ENCODE measurements around the gene INSRR. TPM values are rescaled to one million over a fixed set of nuclear protein-coding genes. Genes with fewer than 3 reads are reported as not detected.

Gene INSRR
- total and polyA plus RNA-seq, 2 of the 4 experiments (the other 2 are of a cell fraction), result not detected

GRCh38 chr1:156802421-156802935 is 56.4 kb downstream of the INSRR start:
- CTCF ChIA-PET, result interaction anchor here (0.6 kb wide), 1 partner anchor 126 kb away, joined by 4 read pairs; no protein-coding TSS in a partner anchor
- Histone ChIP-seq H3K23ac (ENCODE audit: low read depth, low read length) (no peak overlapping the region), H3K4me3 (ENCODE audit: insufficient read depth, low read depth, low read length) (no peak overlapping the region), H2BK5ac (ENCODE audit: low read depth, low read length, poor library complexity, severe bottlenecking) (no peak overlapping the region), H3K9ac (ENCODE audit: low read depth, low read length) (no peak overlapping the region), H2AK5ac (ENCODE audit: low read depth, low read length) (no peak overlapping the region), H2AFZ (replicated peaks; ENCODE audit: low read length, poor library complexity) (no peak overlapping the region), H2AK9ac (replicated peaks; ENCODE audit: low read depth, low read length, poor library complexity) (no peak overlapping the region), H4K5ac (ENCODE audit: low read depth, low read length) (no peak overlapping the region), H2BK20ac (ENCODE audit: low read depth, low read length) (no peak overlapping the region), H4K91ac (ENCODE audit: insufficient read depth, low read depth, low read length) (no peak overlapping the region), H2BK15ac (ENCODE audit: low read depth, low read length) (no peak overlapping the region), H3K4me2 (ENCODE audit: low read depth, low read length) (no peak overlapping the region), H4K20me1 (ENCODE audit: insufficient read depth, low read length) (peaks cover 39% of the 10 kb centered on the region; the same call in 1 of the 2 replicates), H3K4me1 (ENCODE audit: control insufficient read depth, insufficient read depth, low read length) (peaks cover 13% of the 10 kb centered on the region), H3K79me1 (ENCODE audit: low read depth in 1 of 2, low read length in 2 of 2) (peaks cover 0 to 8% of the 10 kb centered on the region in 2 experiments; a peak in 1 of 4 replicates), H3K36me3 (ENCODE audit: control insufficient read depth, insufficient read depth, low read length) (peaks cover 25% of the 10 kb centered on the region), H3K14ac (replicated peaks; ENCODE audit: low read depth, low read length) (no peak overlapping the region), H3K27me3 (ENCODE audit: control insufficient read depth, insufficient read depth, low read length) (peaks cover 4% of the 10 kb centered on the region; the same call in 1 of the 2 replicates), H3K56ac (ENCODE audit: extremely low read depth, insufficient read depth, low read length) (no peak overlapping the region), H3K4ac (ENCODE audit: low read depth, low read length) (no peak overlapping the region), H3K27ac (ENCODE audit: insufficient read depth, low read length) (no peak overlapping the region), H4K8ac (ENCODE audit: low read depth in 2 of 2, low read length in 2 of 2) (no peak overlapping the region), H2BK120ac (ENCODE audit: low read depth, low read length) (no peak overlapping the region), H3K9me1 (ENCODE audit: insufficient read depth, low read length) (0 out of 2 replicates have a peak, but pooled peaks cover 8% of the 10 kb centered on the region), H3K9me3 (ENCODE audit: control insufficient read depth, insufficient read depth, low read length) (no peaks in the 10 kb centered on the region), H3K18ac (ENCODE audit: low read depth, low read length) (no peak overlapping the region)
- POLR2A ChIA-PET (ENCODE audit: unreplicated experiment), result no interaction called here
- no peak for ATAC-seq (ENCODE audit: low read depth)
- intact Hi-C loops (cut with micrococcal nuclease), result no loop called here
- in situ Hi-C loops (cut with MboI; ENCODE audit: low sequenced_read_pairs), result no loop called here
- dilution Hi-C loops (cut with HindIII; ENCODE audit: low sequenced_read_pairs, unreplicated experiment), result no loop called here
- no peak for TF ChIP-seq CHD1 (IDR thresholded peaks at IDR 0.05; ENCODE audit: low read depth, low read length)
- TF ChIP-seq MXI1 (IDR thresholded peaks at IDR 0.05; ENCODE audit: borderline replicate concordance, low read depth, low read length), result no peak
- TF ChIP-seq MAFK (IDR thresholded peaks at IDR 0.05; ENCODE audit: low read depth, low read length), result no peak
- TF ChIP-seq CEBPB (IDR thresholded peaks at IDR 0.05; ENCODE audit: low read depth, low read length), result no peak
- TF ChIP-seq FOS (IDR thresholded peaks at IDR 0.05; ENCODE audit: low read depth, low read length), result no peak
- no peak for TF ChIP-seq POLR2A (IDR thresholded peaks at IDR 0.05; ENCODE audit: low read depth, low read length)
- TF ChIP-seq, protein P1, sequence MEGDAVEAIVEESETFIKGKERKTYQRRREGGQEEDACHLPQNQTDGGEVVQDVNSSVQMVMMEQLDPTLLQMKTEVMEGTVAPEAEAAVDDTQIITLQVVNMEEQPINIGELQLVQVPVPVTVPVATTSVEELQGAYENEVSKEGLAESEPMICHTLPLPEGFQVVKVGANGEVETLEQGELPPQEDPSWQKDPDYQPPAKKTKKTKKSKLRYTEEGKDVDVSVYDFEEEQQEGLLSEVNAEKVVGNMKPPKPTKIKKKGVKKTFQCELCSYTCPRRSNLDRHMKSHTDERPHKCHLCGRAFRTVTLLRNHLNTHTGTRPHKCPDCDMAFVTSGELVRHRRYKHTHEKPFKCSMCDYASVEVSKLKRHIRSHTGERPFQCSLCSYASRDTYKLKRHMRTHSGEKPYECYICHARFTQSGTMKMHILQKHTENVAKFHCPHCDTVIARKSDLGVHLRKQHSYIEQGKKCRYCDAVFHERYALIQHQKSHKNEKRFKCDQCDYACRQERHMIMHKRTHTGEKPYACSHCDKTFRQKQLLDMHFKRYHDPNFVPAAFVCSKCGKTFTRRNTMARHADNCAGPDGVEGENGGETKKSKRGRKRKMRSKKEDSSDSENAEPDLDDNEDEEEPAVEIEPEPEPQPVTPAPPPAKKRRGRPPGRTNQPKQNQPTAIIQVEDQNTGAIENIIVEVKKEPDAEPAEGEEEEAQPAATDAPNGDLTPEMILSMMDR (conservative IDR thresholded peaks at IDR 0.05; ENCODE audit: low read depth, low read length), result no peak
- TF ChIP-seq RFX5 (IDR thresholded peaks at IDR 0.05; ENCODE audit: low read depth, low read length), result no peak
- BruUV-seq (replicated peaks), result no TSS peak
- 57% methylated on average over 1 of the region's 8 CpGs; no CpG with 5 or more reads in 1 of the 2 experiments for WGBS, 2 experiments (ENCODE audit: extremely low coverage in 2 of 2, insufficient read length in 1 of 2)
- no peak for DNase-seq

Measured in IMR-90 (cell line).